Keratinocyte (primary cell): ENCODE results near the gene TRNAU1AP. TPM values are rescaled to one million over a fixed set of nuclear protein-coding genes. Genes with fewer than 3 reads are reported as not detected.

ENCODE experiments used
- DNase-seq: peaks from one replicate; pipeline ENCODE4 v3.0.0-alpha.2; 2011; ENCODE audit warnings: low read depth, missing footprints, low spot score
- FAIRE-seq: peaks from 2 replicates; lab custom pipeline; 2011; peaks lifted over from hg19 to GRCh38; lab: Jason Lieb, UNC
- H2AFZ ChIP-seq: 2 replicates; pipeline ENCODE4 v1.6.0; 2012; ENCODE audit warnings: low read length, control low read depth, inconsistent platforms; ENCODE audit not compliant: control insufficient read depth
- H3K27ac ChIP-seq: 2 replicates; pipeline ENCODE4 v1.5.1; 2011; ENCODE audit warnings: low read length; ENCODE audit not compliant: control insufficient read depth, insufficient read depth
- H3K27me3 ChIP-seq: 3 replicates; pipeline ENCODE4 v1.6.0; 2011; ENCODE audit warnings: low read length; ENCODE audit not compliant: control insufficient read depth, insufficient read depth; ENCODE audit errors: extremely low read depth
- H3K36me3 ChIP-seq, 2 experiments: 2 replicates in 1 of 2; 3 replicates in 1 of 2; pipeline ENCODE4 v1.5.1; 2011; ENCODE audit warnings: low read length in 2 of 2, mild to moderate bottlenecking in 1 of 2; ENCODE audit not compliant: control insufficient read depth in 2 of 2, insufficient read depth in 2 of 2; ENCODE audit errors: extremely low read depth in 1 of 2
- H3K4me1 ChIP-seq: 3 replicates; pipeline ENCODE4 v1.5.1; 2011; ENCODE audit warnings: low read length; ENCODE audit not compliant: control insufficient read depth, insufficient read depth; ENCODE audit errors: extremely low read depth
- H3K4me2 ChIP-seq: 3 replicates; pipeline ENCODE4 v1.6.0; 2011; ENCODE audit warnings: low read depth, low read length; ENCODE audit not compliant: control insufficient read depth, insufficient read depth; ENCODE audit errors: extremely low read depth
- H3K4me3 ChIP-seq, 3 experiments: fragments of 200-600 bp in 1 of 3; sonication (generic) in 1 of 3; 2 replicates in 2 of 3; 3 replicates in 1 of 3; pipeline ENCODE4 v1.5.1; 2011 to 2016; ENCODE audit warnings: low read length in 3 of 3, mild to moderate bottlenecking in 3 of 3, control low read depth in 2 of 3, inconsistent platforms in 1 of 3, low read depth in 1 of 3, mixed read lengths in 1 of 3, mixed run types in 1 of 3, moderate library complexity in 1 of 3; ENCODE audit not compliant: control insufficient read depth in 2 of 3, insufficient read depth in 2 of 3; ENCODE audit errors: extremely low read depth in 1 of 3
- H3K79me2 ChIP-seq: 2 replicates; pipeline ENCODE4 v1.6.0; 2012; ENCODE audit warnings: low read length; ENCODE audit not compliant: control insufficient read depth, insufficient read depth
- H3K9ac ChIP-seq: 3 replicates; pipeline ENCODE4 v1.6.0; 2011; ENCODE audit warnings: low read length; ENCODE audit not compliant: control insufficient read depth, insufficient read depth; ENCODE audit errors: extremely low read depth
- H3K9me1 ChIP-seq: 3 replicates; pipeline ENCODE4 v1.6.0; 2011; ENCODE audit warnings: low read length; ENCODE audit not compliant: control insufficient read depth, insufficient read depth; ENCODE audit errors: extremely low read depth
- H3K9me3 ChIP-seq: 2 replicates; pipeline ENCODE4 v1.5.1; 2012; ENCODE audit warnings: low read depth, low read length; ENCODE audit not compliant: control insufficient read depth
- H4K20me1 ChIP-seq: 3 replicates; pipeline ENCODE4 v1.6.0; 2011; ENCODE audit warnings: low read length; ENCODE audit not compliant: control insufficient read depth, insufficient read depth; ENCODE audit errors: extremely low read depth
- EZH2 ChIP-seq: IDR thresholded peaks from one replicate; pipeline ENCODE4 v1.6.1; 2012; ENCODE audit warnings: inconsistent platforms, mild to moderate bottlenecking, low read length, moderate library complexity
- dilution Hi-C: fragments of 300-500 bp; cut with MboI; formaldehyde crosslinking; loops from one replicate; pipeline ENCODE4 v1.7.0; 2020; ENCODE audit warnings: low sequenced_read_pairs; ENCODE audit not compliant: extremely low pct_ligation_motif_present
- polyA plus RNA-seq, 5 experiments: library from polyadenylated mRNA; depleted of rRNA in 3 of 5; stranded (reverse) in 3 of 5; stranded (forward) in 1 of 5; unstranded in 1 of 5; fragments of >200 nt; gene quantifications; 1 replicate in 1 of 5; 2 replicates in 3 of 5; 3 replicates in 1 of 5; pipeline versions ENCODE4 v1.2.1 to v1.2.3, GENCODE V29; 2011 to 2012; ENCODE audit warnings: missing spikeins in 2 of 5, low read depth in 1 of 5, low replicate concordance in 1 of 5
- TF ChIP-seq, protein P1 (sequence below), 3 experiments: IDR thresholded peaks in 1 of 3; conservative IDR thresholded peaks in 1 of 3; optimal IDR thresholded peaks in 1 of 3; 2 replicates in 2 of 3; 3 replicates in 1 of 3; pipeline versions ENCODE3 to v1.5.1; 2011; ENCODE audit warnings: low read length in 3 of 3, mild to moderate bottlenecking in 3 of 3, moderate library complexity in 2 of 3, control low read depth in 1 of 3, inconsistent platforms in 1 of 3; ENCODE audit not compliant: insufficient read depth in 2 of 3; ENCODE audit errors: extremely low read depth in 1 of 3

TRNAU1AP gene
- polyA plus RNA-seq, 1 donor (not counting 4 experiments of a cell fraction or from before 2014, with no cell fraction given) = 43.5 TPM

DNA sequence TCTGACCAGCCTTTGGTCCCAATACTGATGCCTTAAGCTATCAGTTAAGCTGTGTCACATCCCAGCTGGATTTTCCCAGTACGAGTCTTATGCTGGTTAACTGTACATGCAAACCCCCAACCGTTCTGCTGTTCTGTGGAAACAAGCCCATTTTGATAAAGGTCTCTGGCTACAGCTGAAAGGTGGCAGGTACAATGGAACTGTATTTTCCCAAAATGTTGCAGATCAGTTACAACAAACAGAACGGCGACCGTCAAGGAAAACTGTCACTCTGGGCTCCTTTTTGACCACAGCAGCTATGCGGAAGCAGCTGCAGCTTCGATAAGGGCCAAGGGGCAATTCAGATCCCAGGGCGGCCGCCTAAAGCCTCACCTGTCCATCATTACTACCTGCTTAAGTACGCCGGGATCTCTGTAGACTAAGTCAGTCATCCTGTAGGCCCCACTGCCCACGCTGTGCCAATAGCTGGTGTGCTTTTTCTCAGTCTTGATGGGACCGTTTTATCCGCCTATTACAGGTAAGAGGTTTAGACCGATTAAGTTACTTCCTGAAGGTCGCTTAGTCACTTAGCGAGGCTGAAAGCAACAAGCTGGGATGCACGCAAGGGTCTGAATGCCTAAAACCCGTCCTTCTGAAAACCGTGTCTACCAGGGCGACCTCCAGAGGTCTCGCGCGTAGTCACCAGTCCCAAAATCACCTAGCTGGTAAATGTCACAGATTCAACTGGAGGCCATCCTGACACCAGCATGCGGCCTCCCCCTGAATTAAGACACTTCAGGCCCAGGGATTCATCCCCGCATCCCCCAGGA is 28.0 kb downstream of the TRNAU1AP start:
- Histone ChIP-seq H3K4me3 (peak overlapping the region; percentile 76 to 88 (median 84)), H3K36me3 (peaks cover 21 to 32% of the 10 kb centered on the region in 2 experiments), H3K4me1 (peaks cover 24% of the 10 kb centered on the region), H3K27me3 (no peaks in the 10 kb centered on the region), H3K27ac (peak overlapping the region; percentile 84), H3K9ac (peak overlapping the region; percentile 85), H3K9me3 (no peaks in the 10 kb centered on the region), H2AFZ (no peak overlapping the region), H3K79me2 (peaks cover 29% of the 10 kb centered on the region), H3K4me2 (peak overlapping the region; percentile 99), H3K9me1 (peaks cover 6% of the 10 kb centered on the region), H4K20me1 (peaks cover 27% of the 10 kb centered on the region)
- dilution Hi-C loops = no loop called here
- TF ChIP-seq EZH2 = no peak
- TF ChIP-seq, protein P1, sequence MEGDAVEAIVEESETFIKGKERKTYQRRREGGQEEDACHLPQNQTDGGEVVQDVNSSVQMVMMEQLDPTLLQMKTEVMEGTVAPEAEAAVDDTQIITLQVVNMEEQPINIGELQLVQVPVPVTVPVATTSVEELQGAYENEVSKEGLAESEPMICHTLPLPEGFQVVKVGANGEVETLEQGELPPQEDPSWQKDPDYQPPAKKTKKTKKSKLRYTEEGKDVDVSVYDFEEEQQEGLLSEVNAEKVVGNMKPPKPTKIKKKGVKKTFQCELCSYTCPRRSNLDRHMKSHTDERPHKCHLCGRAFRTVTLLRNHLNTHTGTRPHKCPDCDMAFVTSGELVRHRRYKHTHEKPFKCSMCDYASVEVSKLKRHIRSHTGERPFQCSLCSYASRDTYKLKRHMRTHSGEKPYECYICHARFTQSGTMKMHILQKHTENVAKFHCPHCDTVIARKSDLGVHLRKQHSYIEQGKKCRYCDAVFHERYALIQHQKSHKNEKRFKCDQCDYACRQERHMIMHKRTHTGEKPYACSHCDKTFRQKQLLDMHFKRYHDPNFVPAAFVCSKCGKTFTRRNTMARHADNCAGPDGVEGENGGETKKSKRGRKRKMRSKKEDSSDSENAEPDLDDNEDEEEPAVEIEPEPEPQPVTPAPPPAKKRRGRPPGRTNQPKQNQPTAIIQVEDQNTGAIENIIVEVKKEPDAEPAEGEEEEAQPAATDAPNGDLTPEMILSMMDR (optimal IDR thresholded peaks at IDR 0.05 in 1 of 3, IDR thresholded peaks at IDR 0.05 in 1 of 3, conservative IDR thresholded peaks at IDR 0.05 in 1 of 3; ENCODE audit: extremely low read depth in 1 of 3, insufficient read depth in 2 of 3, low read length in 3 of 3) = peak in 1 of 3 experiments; percentile 20
- no peak for FAIRE-seq
- peak; percentile 79 for DNase-seq

- Histone ChIP-seq H3K36me3 (peaks cover 21 to 32% of the 10 kb centered on the region in 2 experiments), H3K4me3 (peak overlapping the region; percentile 76 to 88 (median 84)), H3K27ac (peak overlapping the region; percentile 84), H3K4me2 (peak overlapping the region; percentile 99), H3K9me1 (peaks cover 6% of the 10 kb centered on the region), H3K79me2 (peaks cover 29% of the 10 kb centered on the region), H3K9me3 (no peaks in the 10 kb centered on the region), H3K27me3 (no peaks in the 10 kb centered on the region), H2AFZ (peak overlapping the region; percentile 84), H4K20me1 (peaks cover 27% of the 10 kb centered on the region), H3K9ac (peak overlapping the region; percentile 85), H3K4me1 (peaks cover 24% of the 10 kb centered on the region)
- dilution Hi-C loops = no loop called here
- TF ChIP-seq EZH2 = no peak
- TF ChIP-seq, protein P1 (optimal IDR thresholded peaks at IDR 0.05 in 1 of 3, IDR thresholded peaks at IDR 0.05 in 1 of 3, conservative IDR thresholded peaks at IDR 0.05 in 1 of 3; ENCODE audit: extremely low read depth in 1 of 3, insufficient read depth in 2 of 3, low read length in 3 of 3) = no peak
- DNase-seq (peak; percentile 91), FAIRE-seq (no peak)
These were observed 28.8 kb downstream of the TRNAU1AP start for GRCh38 chr1:28581531-28582247.
